Activated T-helper 1 cell treated with anti-CD3 and anti-CD28 coated beads, Interleukin-12 subunit alpha, Interleukin-12 subunit beta, Interleukin-2, Interleukin-4 antibody, amounts not matched to agents 30 ng/mL and 10 ng/mL and 1 ng/mL, durations not matched to agents 14 hours and 24 hours and 36 hours (primary cell): ENCODE data around the gene VCAM1. TPM values are rescaled to one million over a fixed set of nuclear protein-coding genes. Genes with fewer than 3 reads are reported as not detected.
A peak's percentile ranks its signal among the peaks of the same experiment; 100 is the strongest.
"Not testable (repeated sequence)": the region's sequence is repeated elsewhere in the genome, so short reads cannot be mapped to it uniquely, and the experiment has no call there.

ENCODE experiments used
- DNase-seq: peaks from one replicate; pipeline ENCODE4 v3.0.0; 2021; ENCODE audit warnings: low spot score
- H3K27ac Mint-ChIP-seq: one replicate; pipeline ENCODE4 v1.8.0; 2021; ENCODE audit warnings: mild to moderate bottlenecking, mixed read lengths
- H3K27me3 Mint-ChIP-seq: one replicate; pipeline ENCODE4 v1.8.0; 2022; ENCODE audit warnings: mild to moderate bottlenecking, moderate library complexity, mixed read lengths; ENCODE audit not compliant: insufficient read depth
- H3K36me3 Mint-ChIP-seq: one replicate; pipeline ENCODE4 v1.8.0; 2021; ENCODE audit warnings: low read depth, mixed read lengths
- H3K4me1 Mint-ChIP-seq: one replicate; pipeline ENCODE4 v1.8.0; 2021; ENCODE audit warnings: low read depth, mixed read lengths
- H3K4me3 Mint-ChIP-seq: one replicate; pipeline ENCODE4 v1.8.0; 2021; ENCODE audit warnings: mild to moderate bottlenecking, moderate library complexity, mixed read lengths
- H3K9me3 Mint-ChIP-seq: one replicate; pipeline ENCODE4 v1.8.0; 2021; ENCODE audit warnings: mixed read lengths
- intact Hi-C: fragments of 100-400 bp; cut with micrococcal nuclease; formaldehyde crosslinking; loops from one replicate; pipeline ENCODE4 v1.15.1; 2024
- total RNA-seq: library from RNA; stranded (reverse); gene quantifications from 2 replicates; pipeline ENCODE4 v1.2.3, GENCODE V29; 2022

VCAM1 gene
- total RNA-seq, 1 donor from 2014 or later, result 0.10 TPM

DNA sequence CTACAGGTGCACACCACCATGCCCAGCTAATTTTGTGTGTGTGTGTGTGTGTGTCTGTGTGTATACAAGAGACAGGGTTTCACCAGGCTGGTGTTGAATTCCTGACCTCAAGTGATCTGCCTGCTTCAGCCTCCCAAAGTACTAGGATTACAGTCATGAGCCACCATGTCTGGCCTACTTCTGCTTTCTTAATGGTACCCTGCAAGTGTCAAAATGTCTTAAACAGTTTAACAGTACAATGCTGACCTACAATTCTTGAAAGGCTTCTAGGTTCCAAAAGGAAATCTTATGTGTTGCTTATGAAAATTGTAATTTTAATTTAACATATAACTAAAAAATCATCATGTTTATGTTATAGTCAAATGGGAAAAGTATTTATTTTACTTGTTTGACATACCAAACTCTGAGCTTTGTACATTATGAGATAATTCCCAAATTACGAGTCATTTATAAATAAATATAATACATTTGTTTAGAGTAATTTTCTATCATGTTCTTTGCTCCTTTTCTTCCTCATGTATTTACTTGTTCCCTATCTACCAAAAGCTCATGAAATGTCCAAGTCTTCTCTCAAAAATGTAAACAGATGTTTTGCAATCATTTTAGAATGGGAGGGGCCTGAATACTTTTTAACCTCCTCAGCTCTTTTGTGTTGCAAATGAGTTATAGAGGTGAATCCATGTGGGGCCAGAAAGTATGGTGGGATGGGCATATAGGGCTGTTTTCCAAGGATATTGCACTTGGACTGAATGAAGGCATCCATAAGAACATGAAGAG lies 8.4 kb upstream of the VCAM1 start:
- Mint-ChIP-seq H3K36me3 (no peaks in the 10 kb centered on the region), H3K4me1 (peaks cover 15% of the 10 kb centered on the region), H3K4me3 (no peak overlapping the region), H3K27ac (no peak overlapping the region), H3K9me3 (no peaks in the 10 kb centered on the region), H3K27me3 (peaks cover 2% of the 10 kb centered on the region)
- no peak for DNase-seq
- intact Hi-C loops, result no loop called here

DNA sequence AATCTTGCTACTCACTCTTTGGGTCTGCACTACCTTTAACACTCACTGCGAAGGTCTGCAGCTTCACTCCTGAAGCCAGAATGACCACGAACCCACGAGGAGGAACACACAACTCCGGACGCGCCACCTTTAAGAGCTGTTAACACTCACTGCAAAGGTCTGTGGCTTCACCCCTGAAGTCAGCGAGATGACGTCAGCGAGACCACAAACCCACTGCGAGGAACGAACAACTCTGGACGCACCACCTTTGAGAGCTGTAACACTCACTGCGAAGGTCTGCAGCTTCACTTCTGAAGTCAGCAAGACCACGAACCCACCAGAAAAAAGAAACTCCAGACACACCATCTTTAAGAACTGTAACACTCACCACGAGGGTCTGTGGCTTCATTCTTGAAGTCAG lies 6.5 kb upstream of the VCAM1 start:
- H3K4me1 Mint-ChIP-seq, result peaks cover 15% of the 10 kb centered on the region
- H3K36me3 Mint-ChIP-seq, H3K27me3 Mint-ChIP-seq, H3K9me3 Mint-ChIP-seq, intact Hi-C loops, H3K4me3 Mint-ChIP-seq: not testable (repeated sequence)
- peak; percentile 19 for DNase-seq
- H3K27ac Mint-ChIP-seq, result peak overlapping the region; percentile 68

DNA sequence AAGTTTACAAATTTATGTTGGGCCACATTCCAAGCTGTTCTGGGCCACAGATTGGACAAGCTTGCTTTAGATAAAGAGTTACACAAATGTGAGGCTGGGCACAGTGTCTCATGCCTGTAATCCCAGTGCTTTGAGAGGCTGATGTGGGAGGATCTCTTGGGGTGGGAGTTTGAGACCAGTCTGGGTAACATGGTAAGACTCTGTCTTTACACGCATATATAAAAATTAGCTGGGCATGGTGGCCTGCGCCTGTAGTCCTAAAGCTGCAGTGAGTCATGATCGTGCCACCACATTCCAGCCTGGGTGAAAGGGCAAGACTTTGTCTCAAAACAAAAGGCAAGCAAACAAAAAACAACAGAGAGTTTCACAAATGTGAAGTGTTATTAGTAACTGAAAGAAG lies 5.9 kb upstream of the VCAM1 start:
- Mint-ChIP-seq H3K27ac (no peak overlapping the region), H3K4me3 (no peak overlapping the region), H3K9me3 (no peaks in the 10 kb centered on the region), H3K4me1 (peaks cover 15% of the 10 kb centered on the region), H3K27me3 (peaks cover 2% of the 10 kb centered on the region), H3K36me3 (no peaks in the 10 kb centered on the region)
- DNase-seq, result no peak
- intact Hi-C loops, result no loop called here

DNA sequence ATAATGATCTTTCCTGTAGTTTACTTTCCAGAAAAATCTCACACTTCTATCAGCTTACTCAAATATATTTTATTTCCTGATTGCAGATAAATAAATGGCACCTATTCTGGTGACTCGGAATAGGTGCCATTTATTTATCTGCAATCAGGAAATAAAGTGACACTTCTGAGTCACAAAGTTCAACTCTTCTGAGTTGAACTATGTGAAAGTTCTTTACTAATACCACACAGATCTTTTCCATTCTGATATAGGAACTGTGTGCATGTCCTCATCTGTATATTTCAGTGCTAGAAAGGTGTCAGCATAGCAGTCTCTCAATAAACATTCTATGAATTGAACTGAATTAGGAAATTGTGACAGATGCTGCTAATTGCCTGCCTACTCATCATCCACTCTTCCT lies 4.9 kb upstream of the VCAM1 start:
- Mint-ChIP-seq H3K9me3 (no peaks in the 10 kb centered on the region), H3K27ac (no peak overlapping the region)
- intact Hi-C loops, result no loop called here

DNA sequence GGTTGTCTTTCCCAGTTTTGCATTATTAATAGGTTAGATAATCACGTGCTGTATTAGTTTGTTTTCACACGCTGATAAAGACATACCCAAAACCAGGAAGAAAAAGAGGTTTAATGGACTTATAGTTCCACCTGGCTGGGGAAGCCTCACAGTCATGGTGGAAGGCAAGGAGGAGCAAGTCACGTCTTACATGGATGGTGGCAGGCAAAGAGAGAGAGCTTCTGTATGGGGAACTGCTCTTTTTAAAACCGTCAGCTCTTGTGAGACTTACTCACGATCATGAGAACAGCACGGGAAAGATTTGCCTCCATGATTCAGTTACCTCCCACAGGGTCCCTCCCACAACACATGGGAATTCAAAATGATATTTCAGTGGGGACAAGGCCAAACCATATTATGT lies 2.3 kb upstream of the VCAM1 start:
- Mint-ChIP-seq H3K27ac (no peak overlapping the region), H3K4me3 (no peak overlapping the region), H3K27me3 (peaks cover 4% of the 10 kb centered on the region), H3K36me3 (no peaks in the 10 kb centered on the region), H3K4me1 (peaks cover 15% of the 10 kb centered on the region), H3K9me3 (no peaks in the 10 kb centered on the region)
- intact Hi-C loops, result no loop called here
- no peak for DNase-seq

More for the DNA sequence above, 4.9 kb upstream of the VCAM1 start:
- DNase-seq, result no peak
- H3K4me3 Mint-ChIP-seq, result no peak overlapping the region
- no peaks in the 10 kb centered on the region for H3K36me3 Mint-ChIP-seq
- peaks cover 2% of the 10 kb centered on the region for H3K27me3 Mint-ChIP-seq
- peaks cover 15% of the 10 kb centered on the region for H3K4me1 Mint-ChIP-seq

DNA sequence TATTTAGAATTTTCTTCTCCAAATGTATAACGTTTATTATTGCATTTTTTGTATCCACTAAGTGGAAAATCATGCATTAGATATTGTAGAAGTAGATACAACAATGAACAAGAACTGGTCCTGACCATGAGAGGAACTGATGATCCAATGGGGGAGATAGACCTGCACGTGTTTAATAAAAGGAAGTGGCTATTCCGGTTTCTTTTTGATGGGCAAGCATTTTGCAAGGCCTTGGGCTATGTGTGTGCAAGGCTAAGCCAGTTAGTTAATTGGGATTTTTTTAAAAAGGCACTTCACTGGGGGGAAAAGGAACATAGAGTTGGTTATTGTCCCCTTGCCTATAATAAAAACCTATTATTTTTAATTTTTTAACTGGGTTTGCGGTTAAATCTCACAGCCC lies 961 bp upstream of the VCAM1 start:
- peaks cover 6% of the 10 kb centered on the region for H3K4me1 Mint-ChIP-seq
- intact Hi-C loops, result no loop called here

DNA sequence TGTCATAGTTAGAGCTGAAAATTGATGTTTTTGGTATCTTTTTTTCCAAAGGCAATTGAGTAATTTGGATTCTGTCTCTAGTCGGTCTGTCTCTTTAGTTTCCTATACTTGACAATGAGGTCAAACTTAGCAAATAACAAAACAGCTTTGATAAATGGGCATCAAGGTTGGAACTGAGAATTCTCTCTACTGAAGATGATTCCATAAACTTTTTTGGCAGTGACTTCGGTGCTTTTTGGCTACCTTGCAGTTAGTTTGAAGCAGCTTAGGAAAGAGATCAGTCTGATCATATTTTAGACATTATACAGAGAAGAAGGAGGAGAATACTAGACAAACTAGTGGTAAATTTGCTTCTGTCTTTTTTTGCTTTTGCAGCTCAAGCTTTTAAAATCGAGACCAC lies 559 bp downstream of the VCAM1 start:
- DNase-seq, result no peak
- Mint-ChIP-seq H3K27ac (no peak overlapping the region), H3K4me3 (no peak overlapping the region), H3K27me3 (peaks cover 4% of the 10 kb centered on the region), H3K4me1 (no peaks in the 10 kb centered on the region), H3K9me3 (no peaks in the 10 kb centered on the region), H3K36me3 (no peaks in the 10 kb centered on the region)
- intact Hi-C loops, result no loop called here

More for the DNA sequence above, 961 bp upstream of the VCAM1 start:
- Mint-ChIP-seq H3K27ac (no peak overlapping the region), H3K4me3 (no peak overlapping the region), H3K27me3 (peaks cover 4% of the 10 kb centered on the region), H3K9me3 (no peaks in the 10 kb centered on the region), H3K36me3 (no peaks in the 10 kb centered on the region)
- no peak for DNase-seq

DNA sequence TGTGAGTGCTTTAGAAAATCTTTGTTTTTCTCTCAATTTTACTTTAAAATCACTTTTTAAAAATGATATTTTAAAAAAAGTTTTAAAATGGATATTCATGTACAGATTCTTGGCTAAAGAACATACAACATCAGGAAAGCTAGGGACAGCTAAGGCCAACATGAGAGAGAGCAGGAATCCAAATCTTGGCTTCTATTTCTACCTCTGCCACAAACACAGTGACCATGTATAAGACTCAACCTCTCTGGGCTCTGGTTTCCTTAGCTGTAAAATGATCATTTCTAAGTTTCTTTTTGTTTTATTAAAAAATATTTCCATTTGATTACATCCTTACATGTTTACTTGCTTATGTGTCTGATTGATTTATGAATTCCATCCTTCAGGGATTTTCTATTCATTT lies 1.2 kb downstream of the VCAM1 start:
- DNase-seq, result no peak
- Mint-ChIP-seq H3K9me3 (no peaks in the 10 kb centered on the region), H3K27ac (no peak overlapping the region), H3K27me3 (peaks cover 4% of the 10 kb centered on the region), H3K4me1 (no peaks in the 10 kb centered on the region), H3K36me3 (no peaks in the 10 kb centered on the region), H3K4me3 (no peak overlapping the region)
- intact Hi-C loops, result no loop called here

DNA sequence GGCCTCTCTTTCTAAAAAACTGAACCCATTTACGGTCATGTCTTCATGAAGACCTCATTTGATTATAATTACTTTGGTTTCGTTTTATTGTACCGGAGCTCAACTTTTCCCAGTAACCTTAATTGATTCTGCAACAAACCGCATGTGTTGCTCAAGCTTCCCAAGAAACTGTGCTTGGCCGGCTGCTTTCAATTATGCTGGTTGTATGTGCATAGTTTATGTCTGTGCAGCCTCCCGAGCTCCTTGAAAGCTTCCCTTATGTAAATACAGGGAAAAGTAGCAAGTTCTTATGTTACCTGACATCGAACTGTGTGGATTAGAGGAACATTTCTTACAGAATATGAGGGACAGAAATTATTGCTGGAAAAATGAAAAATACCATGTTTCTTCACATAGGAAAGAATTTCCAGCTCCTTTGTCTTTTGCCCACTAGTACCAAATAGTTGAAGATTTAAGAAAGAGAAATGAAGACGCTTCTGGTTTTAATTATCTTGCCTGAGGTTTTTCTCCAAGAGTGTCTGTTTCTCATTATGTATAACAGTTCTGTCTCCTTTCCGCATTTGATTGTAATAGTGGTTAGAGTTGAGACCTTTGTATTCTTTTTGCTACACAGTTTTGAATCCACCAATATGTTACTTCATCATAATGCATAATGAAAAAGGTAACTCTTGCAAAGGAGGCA lies 2.1 kb downstream of the VCAM1 start:
- no peaks in the 10 kb centered on the region for H3K36me3 Mint-ChIP-seq
- H3K9me3 Mint-ChIP-seq, result no peaks in the 10 kb centered on the region
- no peak overlapping the region for H3K4me3 Mint-ChIP-seq
- H3K27me3 Mint-ChIP-seq, result peaks cover 4% of the 10 kb centered on the region
- DNase-seq, result no peak
- no peak overlapping the region for H3K27ac Mint-ChIP-seq
- H3K4me1 Mint-ChIP-seq, result no peaks in the 10 kb centered on the region
- intact Hi-C loops, result no loop called here

DNA sequence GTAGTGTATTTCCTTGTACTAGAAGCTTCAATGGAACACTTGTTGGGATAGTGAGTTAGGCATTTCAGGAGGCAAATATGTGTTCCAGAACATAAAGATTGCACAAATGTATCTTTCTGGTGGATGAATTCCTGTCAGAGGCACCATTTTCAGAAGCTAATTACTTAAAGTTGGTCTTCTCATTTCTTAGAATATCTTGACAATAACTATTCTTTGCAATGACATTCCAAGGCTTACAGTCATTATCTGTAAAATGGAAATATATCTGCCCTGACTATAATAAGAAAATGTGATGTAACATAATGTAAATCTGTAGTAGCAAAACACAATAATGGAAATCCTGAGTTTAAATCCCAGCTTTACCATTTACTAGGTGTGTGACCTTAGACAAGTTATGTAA lies 2.7 kb downstream of the VCAM1 start:
- Mint-ChIP-seq H3K9me3 (no peaks in the 10 kb centered on the region), H3K4me1 (no peaks in the 10 kb centered on the region), H3K27me3 (peaks cover 4% of the 10 kb centered on the region), H3K36me3 (no peaks in the 10 kb centered on the region), H3K4me3 (no peak overlapping the region), H3K27ac (no peak overlapping the region)
- DNase-seq, result no peak
- intact Hi-C loops, result no loop called here

DNA sequence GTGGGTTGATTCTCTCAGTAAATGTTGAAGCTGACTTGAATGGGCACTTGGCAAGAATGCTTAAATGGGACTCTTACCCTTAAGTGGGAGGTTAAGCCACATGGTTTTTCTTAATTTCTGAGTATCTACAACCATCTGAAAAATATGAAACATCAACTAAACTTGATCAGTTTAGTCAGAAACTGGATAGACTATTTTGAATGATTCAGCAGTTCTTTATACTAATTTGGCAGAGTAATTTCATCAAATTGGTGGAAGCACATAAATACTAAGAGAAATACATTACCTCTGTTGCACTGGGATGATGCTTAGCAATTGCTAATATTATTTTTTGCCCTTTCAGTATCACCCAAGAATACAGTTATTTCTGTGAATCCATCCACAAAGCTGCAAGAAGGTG lies 4.7 kb downstream of the VCAM1 start:
- no peaks in the 10 kb centered on the region for H3K36me3 Mint-ChIP-seq
- no peak overlapping the region for H3K4me3 Mint-ChIP-seq
- no peaks in the 10 kb centered on the region for H3K9me3 Mint-ChIP-seq
- no peaks in the 10 kb centered on the region for H3K4me1 Mint-ChIP-seq
- peaks cover 5% of the 10 kb centered on the region for H3K27me3 Mint-ChIP-seq
- DNase-seq, result no peak
- H3K27ac Mint-ChIP-seq, result no peak overlapping the region
- intact Hi-C loops, result no loop called here

DNA sequence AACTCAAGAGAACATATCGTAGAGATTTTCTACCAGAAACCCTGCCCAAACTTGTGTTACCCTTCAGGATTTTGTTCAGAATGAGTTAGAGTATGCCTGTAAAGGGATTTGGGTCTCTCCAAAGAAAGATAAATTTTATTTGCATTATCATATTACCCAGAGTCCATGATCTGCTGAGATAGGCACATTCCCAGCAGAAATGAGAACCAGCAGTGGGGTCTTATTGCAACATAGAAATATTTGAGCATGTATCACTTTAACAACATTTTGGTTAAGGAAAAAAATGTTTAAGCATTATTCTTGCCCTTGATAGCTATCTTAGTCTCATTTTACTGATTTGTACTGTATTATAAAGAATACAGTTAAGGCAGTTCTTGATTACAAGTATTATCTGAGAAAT lies 10.6 kb downstream of the VCAM1 start:
- Mint-ChIP-seq H3K36me3 (no peaks in the 10 kb centered on the region), H3K27ac (no peak overlapping the region), H3K4me1 (no peaks in the 10 kb centered on the region), H3K9me3 (no peaks in the 10 kb centered on the region), H3K4me3 (no peak overlapping the region), H3K27me3 (peaks cover 2% of the 10 kb centered on the region)
- intact Hi-C loops, result no loop called here
- DNase-seq, result no peak

DNA sequence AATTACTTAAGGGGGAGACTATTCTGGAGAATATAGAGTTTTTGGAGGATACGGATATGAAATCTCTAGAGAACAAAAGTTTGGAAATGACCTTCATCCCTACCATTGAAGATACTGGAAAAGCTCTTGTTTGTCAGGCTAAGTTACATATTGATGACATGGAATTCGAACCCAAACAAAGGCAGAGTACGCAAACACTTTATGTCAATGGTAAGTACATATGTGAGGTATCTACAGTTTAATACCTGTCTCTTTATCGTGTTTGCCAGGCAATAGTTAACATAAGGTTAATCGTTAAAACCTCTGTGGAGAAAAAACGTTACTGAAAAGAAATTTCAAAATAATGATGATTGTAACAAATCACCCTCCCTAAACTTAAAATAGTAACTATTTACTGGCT lies 11.8 kb downstream of the VCAM1 start:
- H3K9me3 Mint-ChIP-seq, result no peaks in the 10 kb centered on the region
- H3K4me3 Mint-ChIP-seq, result no peak overlapping the region
- H3K4me1 Mint-ChIP-seq, result no peaks in the 10 kb centered on the region

More for the DNA sequence above, 11.8 kb downstream of the VCAM1 start:
- intact Hi-C loops, result no loop called here
- no peak overlapping the region for H3K27ac Mint-ChIP-seq
- peaks cover 2% of the 10 kb centered on the region for H3K27me3 Mint-ChIP-seq
- no peaks in the 10 kb centered on the region for H3K36me3 Mint-ChIP-seq
- no peak for DNase-seq
